Natural killer cell treated with Interleukin-12 subunit alpha and Interleukin-12 subunit beta and Interleukin-15 and Interleukin-18, amount 100 ng/mL, for 72 hours (primary cell): ENCODE results near the gene DNASE1L2. TPM values are rescaled to one million over a fixed set of nuclear protein-coding genes. Genes with fewer than 3 reads are reported as not detected.

ENCODE experiments used
- ATAC-seq, 2 donors: fragments of 150-1000 bp; cut with Tn5 transposase in 1 of 2; sonication (Bioruptor Pico), chemical (Tn5 transposase) in 1 of 2; 2 replicates each; pipeline ENCODE4 v1.10.0; 2021
- DNase-seq: peaks from one replicate; pipeline ENCODE4 v3.0.0; 2022; ENCODE audit warnings: low spot score
- H3K27ac Mint-ChIP-seq, 2 donors: 1 replicate in 1 of 2; 2 replicates in 1 of 2; pipeline ENCODE4 v1.8.0; 2022; ENCODE audit warnings: mixed read lengths in 2 of 2, mild to moderate bottlenecking in 1 of 2, moderate library complexity in 1 of 2
- H3K27me3 Mint-ChIP-seq, 2 donors: 1 replicate in 1 of 2; 2 replicates in 1 of 2; pipeline ENCODE4 v1.8.0; 2022; ENCODE audit warnings: mixed read lengths in 2 of 2
- H3K36me3 Mint-ChIP-seq: one replicate; pipeline ENCODE4 v1.8.0; 2022; ENCODE audit warnings: mixed read lengths
- H3K4me1 Mint-ChIP-seq, 2 donors: 1 replicate in 1 of 2; 2 replicates in 1 of 2; pipeline ENCODE4 v1.8.0; 2022; ENCODE audit warnings: low read depth in 2 of 2, mixed read lengths in 2 of 2, mild to moderate bottlenecking in 1 of 2
- H3K4me3 Mint-ChIP-seq: one replicate; pipeline ENCODE4 v1.8.0; 2022; ENCODE audit warnings: mixed read lengths
- H3K9me3 Mint-ChIP-seq: 2 replicates; pipeline ENCODE4 v1.8.0; 2022; ENCODE audit warnings: mixed read lengths
- total RNA-seq, 2 donors: library from RNA; stranded (reverse); gene quantifications; one replicate each; pipeline ENCODE4 v1.2.3, GENCODE V29; 2022

The DNASE1L2 gene
- total RNA-seq, 2 donors from 2014 or later = 0.88 to 3.5 TPM

GRCh38 chr16:2278956-2279800, 42.9 kb downstream of the DNASE1L2 start:
- Mint-ChIP-seq H3K27ac (no peak overlapping the region), H3K4me3 (no peak overlapping the region), H3K4me1 (peaks cover 0 to 3% of the 10 kb centered on the region in 2 donors)

GRCh38 chr16:2280461-2280860, 44.2 kb downstream of the DNASE1L2 start:
- ATAC-seq = no peak
- Mint-ChIP-seq H3K36me3 (no peaks in the 10 kb centered on the region), H3K27ac (no peak overlapping the region), H3K27me3 (no peaks in the 10 kb centered on the region), H3K9me3 (no peaks in the 10 kb centered on the region), H3K4me3 (no peak overlapping the region), H3K4me1 (peaks cover 0 to 3% of the 10 kb centered on the region in 2 donors)
- peak; percentile 34 for DNase-seq

More at GRCh38 chr16:2278956-2279800, 42.9 kb downstream of the DNASE1L2 start:
- peak; percentile 54 for DNase-seq
- Mint-ChIP-seq H3K36me3 (no peaks in the 10 kb centered on the region), H3K9me3 (no peaks in the 10 kb centered on the region), H3K27me3 (no peaks in the 10 kb centered on the region)
- ATAC-seq = peak in 1 of 2 donors; percentile 29

- Mint-ChIP-seq H3K27ac (no peak overlapping the region), H3K9me3 (no peaks in the 10 kb centered on the region), H3K4me3 (no peak overlapping the region), H3K27me3 (no peaks in the 10 kb centered on the region), H3K4me1 (peaks cover 0 to 3% of the 10 kb centered on the region in 2 donors), H3K36me3 (no peaks in the 10 kb centered on the region)
- ATAC-seq (no peak), DNase-seq (peak; percentile 51)
Observed at GRCh38 chr16:2280981-2281542, 44.8 kb downstream of the DNASE1L2 start.

- no peaks in the 10 kb centered on the region for H3K27me3 Mint-ChIP-seq
- ATAC-seq (no peak), DNase-seq (peak; percentile 31)
- no peaks in the 10 kb centered on the region for H3K36me3 Mint-ChIP-seq
- no peak overlapping the region for H3K4me3 Mint-ChIP-seq
- no peak overlapping the region for H3K27ac Mint-ChIP-seq
- no peaks in the 10 kb centered on the region for H3K9me3 Mint-ChIP-seq
- H3K4me1 Mint-ChIP-seq = peaks cover 0 to 3% of the 10 kb centered on the region in 2 donors
Observed at GRCh38 chr16:2282262-2282661, 46.0 kb downstream of the DNASE1L2 start.

- no peaks in the 10 kb centered on the region for H3K27me3 Mint-ChIP-seq
- no peak overlapping the region for H3K27ac Mint-ChIP-seq
- H3K4me1 Mint-ChIP-seq = peaks cover 0 to 3% of the 10 kb centered on the region in 2 donors
- ATAC-seq (no peak), DNase-seq (peak; percentile 57)
- no peaks in the 10 kb centered on the region for H3K9me3 Mint-ChIP-seq
- no peaks in the 10 kb centered on the region for H3K36me3 Mint-ChIP-seq
- H3K4me3 Mint-ChIP-seq = no peak overlapping the region
Observed at GRCh38 chr16:2282866-2283555, 46.8 kb downstream of the DNASE1L2 start.

GRCh38 chr16:2284001-2284770, 47.9 kb downstream of the DNASE1L2 start:
- Mint-ChIP-seq H3K4me1 (peaks cover 0 to 3% of the 10 kb centered on the region in 2 donors), H3K27ac (no peak overlapping the region), H3K9me3 (no peaks in the 10 kb centered on the region), H3K4me3 (no peak overlapping the region), H3K36me3 (no peaks in the 10 kb centered on the region), H3K27me3 (no peaks in the 10 kb centered on the region)
- ATAC-seq (no peak), DNase-seq (peak; percentile 51)

GRCh38 chr16:2284797-2285576, 48.7 kb downstream of the DNASE1L2 start:
- H3K36me3 Mint-ChIP-seq = no peaks in the 10 kb centered on the region
- no peaks in the 10 kb centered on the region for H3K9me3 Mint-ChIP-seq
- DNase-seq (peak; percentile 28), ATAC-seq (no peak)
- H3K4me1 Mint-ChIP-seq = peaks cover 0 to 3% of the 10 kb centered on the region in 2 donors
- H3K27ac Mint-ChIP-seq = no peak overlapping the region
- H3K4me3 Mint-ChIP-seq = no peak overlapping the region
- H3K27me3 Mint-ChIP-seq = no peaks in the 10 kb centered on the region

- Mint-ChIP-seq H3K4me3 (no peak overlapping the region), H3K36me3 (no peaks in the 10 kb centered on the region), H3K27me3 (no peaks in the 10 kb centered on the region), H3K27ac (no peak overlapping the region), H3K9me3 (no peaks in the 10 kb centered on the region), H3K4me1 (peaks cover 0 to 3% of the 10 kb centered on the region in 2 donors)
- DNase-seq (no peak), ATAC-seq (no peak)
Observed at GRCh38 chr16:2285731-2286191, 49.5 kb downstream of the DNASE1L2 start.

- Mint-ChIP-seq H3K27me3 (no peaks in the 10 kb centered on the region), H3K4me3 (no peak overlapping the region), H3K9me3 (no peaks in the 10 kb centered on the region), H3K27ac (no peak overlapping the region), H3K36me3 (no peaks in the 10 kb centered on the region), H3K4me1 (peaks cover 0 to 3% of the 10 kb centered on the region in 2 donors)
- DNase-seq = no peak
- no peak for ATAC-seq
Observed at GRCh38 chr16:2286550-2286949, 50.3 kb downstream of the DNASE1L2 start.

GRCh38 chr16:2287916-2288547, 51.8 kb downstream of the DNASE1L2 start:
- Mint-ChIP-seq H3K36me3 (no peaks in the 10 kb centered on the region), H3K27ac (no peak overlapping the region), H3K4me1 (peaks cover 0 to 3% of the 10 kb centered on the region in 2 donors), H3K4me3 (no peak overlapping the region), H3K27me3 (no peaks in the 10 kb centered on the region), H3K9me3 (no peaks in the 10 kb centered on the region)
- DNase-seq (no peak), ATAC-seq (no peak)
